HG03432 (cell line): Measurements from ENCODE around the gene PACS1.
"Not testable (repeated sequence)": the region's sequence is repeated elsewhere in the genome, so short reads cannot be mapped to it uniquely, and the experiment has no call there.

ENCODE experiments used
- ATAC-seq: cut with Tn5 transposase; IDR thresholded peaks from one replicate; pipeline ENCODE4 v1.9.1; 2021; ENCODE audit warnings: mild to moderate bottlenecking, moderate library complexity; ENCODE audit not compliant: unreplicated experiment

PACS1 gene

DNA sequence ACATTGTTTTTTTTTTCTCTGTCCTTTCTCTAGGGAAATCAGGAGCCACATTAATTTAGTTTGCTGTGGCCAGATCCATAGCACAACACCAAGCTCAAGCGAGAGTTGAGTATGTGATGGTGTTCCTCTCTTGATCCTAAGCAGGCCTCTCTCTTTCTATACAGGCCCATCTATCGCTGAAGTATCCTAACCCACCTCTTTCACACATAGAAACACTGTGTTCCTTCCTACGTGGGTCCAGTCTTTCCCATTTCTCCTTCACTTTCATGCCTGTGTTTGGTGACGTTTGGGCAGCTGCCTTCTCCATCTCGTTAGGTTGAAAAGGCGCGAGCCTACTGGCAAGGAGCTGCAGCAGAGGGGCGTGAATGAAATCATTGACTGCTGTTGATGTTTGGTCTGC, 2.4 kb downstream of the PACS1 start:
- no peak for ATAC-seq

DNA sequence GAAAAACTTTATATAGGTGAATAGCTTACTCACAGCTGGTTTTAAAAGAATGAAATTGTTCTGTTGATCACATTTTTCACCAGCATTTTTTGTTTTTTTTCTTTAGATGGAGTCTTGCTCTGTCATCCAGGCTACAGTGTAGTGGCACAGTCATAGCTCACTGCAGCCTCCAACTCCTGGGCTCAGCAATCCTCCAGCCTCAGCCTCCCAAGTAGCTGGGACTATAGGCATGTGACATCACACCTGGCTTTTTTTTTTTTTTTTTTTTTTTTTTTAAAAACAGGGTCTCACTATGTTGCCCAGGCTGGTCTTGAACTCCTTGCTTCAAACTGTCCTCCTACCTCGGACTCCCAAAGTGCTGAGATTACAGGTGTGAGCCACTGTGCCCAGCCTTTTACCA, 3.6 kb downstream of the PACS1 start:
- no peak for ATAC-seq

DNA sequence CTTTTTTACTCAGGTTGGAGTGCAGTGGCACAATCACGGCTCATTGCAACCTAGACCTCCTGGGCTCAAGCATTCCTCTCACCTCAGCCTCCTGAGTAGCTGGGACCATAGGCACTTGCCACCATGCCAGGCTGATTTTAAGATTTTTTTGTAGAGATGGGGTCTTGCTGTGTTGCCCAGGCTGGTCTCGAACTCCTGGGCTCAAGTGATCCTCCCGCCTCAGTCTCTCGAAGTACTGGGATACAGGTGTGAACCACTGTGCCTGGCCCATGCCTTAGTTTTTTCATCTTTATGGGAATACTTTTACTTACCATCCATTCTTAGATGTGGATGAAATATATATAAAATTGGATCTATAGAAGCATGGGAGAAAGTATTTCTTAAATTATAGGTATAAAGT, 5.2 kb downstream of the PACS1 start:
- no peak for ATAC-seq

DNA sequence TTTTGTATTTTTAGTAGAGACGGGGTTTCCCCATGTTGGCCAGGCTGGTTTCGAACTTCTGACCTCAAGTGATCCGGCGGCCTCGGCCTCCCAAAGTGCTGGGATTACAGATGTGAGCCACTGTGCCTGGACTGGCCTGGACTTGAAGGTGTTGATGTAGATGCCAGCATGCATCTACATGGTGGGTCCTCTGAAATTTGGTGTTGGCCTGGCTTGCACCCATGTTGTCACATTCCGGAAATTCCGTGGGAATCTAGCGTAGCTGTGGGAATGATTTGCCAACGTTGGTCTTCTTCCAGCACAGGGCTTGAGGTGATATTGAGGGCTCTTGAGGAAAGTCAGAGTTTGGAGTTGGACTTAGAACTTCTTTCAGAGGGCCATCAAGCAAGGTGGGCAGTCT, 6.5 kb downstream of the PACS1 start:
- no peak for ATAC-seq

- ATAC-seq, result no peak
These were observed 7.9 kb downstream of the PACS1 start for GRCh38 chr11:66077927-66078326.

DNA sequence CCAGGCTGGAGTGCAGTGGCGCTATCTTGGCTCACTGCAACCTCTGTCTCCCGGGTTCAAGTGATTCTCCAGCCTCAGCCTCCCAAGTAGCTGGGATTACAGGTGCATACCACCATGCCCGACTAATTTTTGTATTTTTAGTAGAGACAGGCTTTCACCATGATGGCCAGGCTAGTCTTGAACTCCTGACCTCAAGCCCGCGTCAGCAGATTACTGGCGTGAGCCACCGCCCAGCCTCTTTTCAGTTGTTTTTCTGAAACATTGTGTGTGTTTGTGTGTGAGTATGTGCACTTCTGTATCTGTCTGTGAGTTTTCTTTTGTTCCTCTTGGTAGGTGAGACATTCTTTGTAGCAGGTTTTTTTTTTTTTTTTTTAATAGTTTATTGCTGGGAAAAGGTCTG, 8.9 kb downstream of the PACS1 start:
- ATAC-seq, result not testable (repeated sequence)

GRCh38 chr11:66080055-66080817, 10.2 kb downstream of the PACS1 start:
- no peak for ATAC-seq

DNA sequence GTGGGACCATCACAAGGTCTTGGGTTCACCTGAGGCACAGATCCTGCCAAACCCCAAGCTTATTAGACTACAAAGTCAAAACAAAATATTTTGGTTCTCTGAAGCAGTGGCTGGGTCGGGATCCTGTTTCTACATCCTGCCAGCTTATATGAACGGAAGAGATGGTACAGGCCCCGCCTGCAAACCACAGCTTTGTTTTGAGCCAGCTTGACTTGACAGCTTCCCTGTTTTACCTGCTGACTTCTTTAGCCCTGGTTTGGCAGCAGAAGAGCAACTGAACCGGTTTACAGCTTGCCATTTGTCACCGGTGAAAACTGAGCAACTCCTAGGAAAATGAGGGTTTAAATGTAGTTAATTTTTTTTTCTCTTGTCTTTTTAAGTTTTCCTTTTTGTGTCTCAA, 11.4 kb downstream of the PACS1 start:
- no peak for ATAC-seq

DNA sequence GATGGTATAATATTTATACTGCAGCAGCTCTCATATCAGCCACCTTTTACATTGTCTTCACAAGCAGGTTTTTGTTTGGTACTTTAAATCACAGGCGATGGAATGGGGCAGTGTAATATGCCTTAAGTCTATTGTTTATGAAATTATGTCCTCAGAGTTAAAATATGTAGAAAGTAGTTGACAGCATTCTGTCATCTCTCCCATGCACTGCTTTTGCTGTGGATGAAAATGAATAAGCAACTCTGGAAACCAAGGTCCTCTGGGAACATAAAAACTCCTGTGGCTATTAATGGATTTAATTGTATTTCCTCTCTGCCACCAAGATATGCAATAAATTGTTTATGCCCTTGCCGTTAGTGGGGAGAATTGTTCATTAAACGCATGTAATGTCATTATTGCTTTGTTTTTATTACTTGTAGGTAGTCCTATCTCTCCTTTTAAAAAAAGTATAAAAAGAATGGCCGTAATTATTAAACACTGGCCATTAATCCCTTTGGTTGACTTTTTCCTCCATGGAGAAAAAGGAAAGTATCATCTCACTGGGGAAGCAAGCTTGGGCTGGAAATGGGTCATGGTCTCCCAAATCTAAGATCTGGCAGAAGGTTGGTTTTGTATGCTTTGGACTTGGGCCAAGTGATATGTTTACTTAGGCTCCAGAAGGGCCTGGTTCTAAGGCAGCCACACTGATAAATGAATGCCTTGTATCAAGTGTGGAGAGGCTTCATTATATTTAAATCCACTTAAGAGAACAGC, 13.1 kb downstream of the PACS1 start:
- ATAC-seq, result no peak

- no peak for ATAC-seq
These were observed 13.7 kb downstream of the PACS1 start for GRCh38 chr11:66083767-66084166.

DNA sequence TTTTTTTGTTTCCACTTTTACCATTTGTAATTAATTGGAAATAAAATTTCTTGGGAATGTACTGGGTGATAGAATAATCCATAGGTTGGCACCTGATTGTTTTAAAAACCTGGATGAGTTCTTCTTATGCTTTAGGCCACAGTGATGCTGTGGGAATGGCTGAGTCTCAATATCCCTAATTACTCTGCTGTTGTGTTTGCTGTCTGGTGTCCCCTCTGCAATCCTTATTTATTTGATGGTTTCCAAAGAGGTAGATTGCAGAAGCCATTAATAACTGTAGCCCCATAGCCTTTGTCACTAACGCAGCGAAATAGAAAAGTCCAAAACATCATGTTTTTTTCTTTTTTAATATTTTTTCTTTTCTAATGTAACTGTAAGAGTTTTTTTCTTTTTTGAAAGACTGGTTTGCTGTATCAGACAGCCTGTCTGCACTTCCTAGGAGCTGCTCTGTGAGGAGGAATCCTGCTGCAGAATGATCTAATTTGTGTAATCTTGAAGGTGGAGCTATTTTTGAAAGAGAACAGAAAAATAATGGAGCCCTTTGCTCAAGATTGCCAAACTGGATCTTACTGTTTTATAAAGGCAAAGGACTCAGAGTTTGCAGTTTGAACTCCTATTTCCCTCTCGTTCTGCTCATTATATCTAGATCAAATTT, 14.9 kb downstream of the PACS1 start:
- no peak for ATAC-seq

- no peak for ATAC-seq
These were observed 17.3 kb downstream of the PACS1 start for GRCh38 chr11:66087148-66087908.

DNA sequence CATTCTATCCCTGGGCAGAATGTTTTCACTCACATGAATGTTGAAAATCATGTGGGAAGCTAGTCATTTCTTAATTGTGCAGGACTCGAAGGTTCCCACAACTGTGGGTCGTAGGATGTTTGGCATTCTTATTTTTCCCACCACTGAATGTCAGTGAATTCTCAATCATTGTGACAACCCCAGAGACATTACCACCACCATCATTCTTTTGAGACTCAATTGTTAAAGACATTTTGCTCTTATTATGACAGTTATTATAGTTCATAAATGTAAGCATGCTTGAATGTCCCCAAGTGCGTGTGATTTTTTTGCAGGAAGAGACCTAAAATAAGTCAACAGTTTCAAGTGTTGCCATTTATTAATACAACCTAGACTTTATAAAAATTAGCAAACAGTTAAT, 19.0 kb downstream of the PACS1 start:
- no peak for ATAC-seq

- ATAC-seq, result no peak
These were observed 20.2 kb downstream of the PACS1 start for GRCh38 chr11:66090288-66090687.

DNA sequence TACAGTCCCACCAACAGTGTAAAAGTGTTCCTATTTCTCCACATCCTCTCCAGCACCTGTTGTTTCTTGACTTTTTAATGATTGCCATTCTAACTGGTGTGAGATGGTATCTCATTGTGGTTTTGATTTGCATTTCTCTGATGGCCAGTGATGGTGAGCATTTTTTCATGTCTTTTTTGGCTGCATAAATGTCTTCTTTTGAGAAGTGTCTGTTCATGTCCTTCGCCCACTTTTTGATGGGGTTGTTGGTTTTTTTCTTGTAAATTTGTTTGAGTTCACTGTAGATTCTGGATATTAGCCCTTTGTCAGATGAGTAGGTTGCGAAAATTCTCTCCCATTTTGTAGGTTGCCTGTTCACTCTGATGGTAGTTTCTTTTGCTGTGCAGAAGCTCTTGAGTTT, 22.1 kb downstream of the PACS1 start:
- not testable (repeated sequence) for ATAC-seq

DNA sequence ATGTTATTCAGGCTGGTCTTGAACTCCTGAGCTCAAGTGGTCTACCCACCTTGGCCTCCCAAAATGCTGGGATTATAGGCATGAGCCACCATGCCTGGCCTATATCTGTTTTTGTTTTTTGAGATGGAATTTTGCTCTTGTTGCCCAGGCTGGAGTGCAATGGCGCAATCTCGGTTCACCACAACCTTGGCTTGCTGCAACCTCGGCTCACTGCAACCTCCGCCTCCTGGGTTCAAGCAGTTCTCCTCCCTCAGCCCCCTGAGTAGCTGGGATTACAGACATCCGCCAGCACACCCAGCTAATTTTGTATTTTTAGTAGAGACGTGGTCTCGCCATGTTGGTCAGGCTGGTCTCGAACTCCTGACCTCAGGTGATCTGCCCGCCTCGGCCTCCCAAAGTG, 29.7 kb downstream of the PACS1 start:
- ATAC-seq, result not testable (repeated sequence)

DNA sequence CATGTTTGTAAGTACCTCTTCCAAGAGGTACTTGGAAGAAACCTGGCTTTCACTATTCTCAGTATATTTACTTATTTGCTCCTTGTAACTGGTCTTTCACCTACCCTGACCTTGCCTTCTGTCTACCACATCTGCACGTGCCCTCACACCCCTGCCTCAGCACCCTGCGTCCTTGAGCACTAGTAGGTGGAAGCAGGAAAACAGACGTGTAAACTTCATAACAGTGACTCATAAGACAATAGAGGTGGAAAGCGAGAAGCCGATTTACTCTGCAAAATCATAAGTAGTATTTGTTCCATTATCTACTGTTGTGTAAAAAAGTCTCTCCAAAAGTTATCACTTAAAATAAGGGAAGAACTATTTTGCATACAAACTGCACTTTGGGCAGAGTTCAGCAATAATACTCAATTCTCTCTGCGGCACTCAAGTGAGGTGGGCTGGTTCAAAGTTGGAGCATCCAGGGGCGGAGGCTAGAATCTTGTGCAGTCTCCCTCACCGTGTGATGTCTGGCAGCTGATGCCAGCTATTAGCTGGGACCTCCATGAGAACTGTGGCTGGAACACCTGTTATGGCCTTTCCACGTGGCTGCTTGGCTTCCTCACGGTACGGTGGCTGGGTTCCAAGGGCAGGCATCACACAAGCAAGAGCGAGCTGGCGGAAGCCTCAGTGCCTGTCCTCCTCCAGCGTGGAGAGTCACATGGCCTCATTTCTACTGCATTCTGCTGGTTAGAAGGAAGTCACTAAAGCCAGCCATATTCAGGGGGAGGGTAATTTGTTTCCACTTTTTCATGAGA, 30.4 kb downstream of the PACS1 start:
- ATAC-seq, result peak; percentile 67

- ATAC-seq, result no peak
These were observed 31.0 kb downstream of the PACS1 start for GRCh38 chr11:66101066-66101464.

GRCh38 chr11:66104057-66104638, 34.1 kb downstream of the PACS1 start:
- ATAC-seq, result no peak
